Vagina (tissue), 2 donors: ENCODE results near the gene NDUFB4.

ENCODE experiments used
- POLR2A ChIP-seq, 2 donors: fragments of 450-650 bp; IDR thresholded peaks; one replicate each; pipeline ENCODE4 v1.6.1; 2017; ENCODE audit warnings: antibody characterized with exemption in 2 of 2, mild to moderate bottlenecking in 2 of 2, moderate library complexity in 2 of 2
- POLR2AphosphoS5 ChIP-seq, 2 donors: sonication (generic); formaldehyde crosslinking; IDR thresholded peaks; one replicate each; pipeline ENCODE4 v1.9.0; 2017; ENCODE audit warnings: antibody characterized with exemption in 2 of 2, mild to moderate bottlenecking in 2 of 2, low read depth in 1 of 2; ENCODE audit not compliant: insufficient read depth in 1 of 2
- TF ChIP-seq, protein P1 (sequence below), 3 experiments: fragments of 450-650 bp in 2 of 3; fragments of 200-600 bp in 1 of 3; sonication (generic) in 1 of 3; IDR thresholded peaks; one replicate each; pipeline ENCODE4 v1.5.1; 2017 to 2019; ENCODE audit warnings: antibody characterized with exemption in 3 of 3, mild to moderate bottlenecking in 2 of 3, moderate library complexity in 2 of 3

- TF ChIP-seq, protein P1, sequence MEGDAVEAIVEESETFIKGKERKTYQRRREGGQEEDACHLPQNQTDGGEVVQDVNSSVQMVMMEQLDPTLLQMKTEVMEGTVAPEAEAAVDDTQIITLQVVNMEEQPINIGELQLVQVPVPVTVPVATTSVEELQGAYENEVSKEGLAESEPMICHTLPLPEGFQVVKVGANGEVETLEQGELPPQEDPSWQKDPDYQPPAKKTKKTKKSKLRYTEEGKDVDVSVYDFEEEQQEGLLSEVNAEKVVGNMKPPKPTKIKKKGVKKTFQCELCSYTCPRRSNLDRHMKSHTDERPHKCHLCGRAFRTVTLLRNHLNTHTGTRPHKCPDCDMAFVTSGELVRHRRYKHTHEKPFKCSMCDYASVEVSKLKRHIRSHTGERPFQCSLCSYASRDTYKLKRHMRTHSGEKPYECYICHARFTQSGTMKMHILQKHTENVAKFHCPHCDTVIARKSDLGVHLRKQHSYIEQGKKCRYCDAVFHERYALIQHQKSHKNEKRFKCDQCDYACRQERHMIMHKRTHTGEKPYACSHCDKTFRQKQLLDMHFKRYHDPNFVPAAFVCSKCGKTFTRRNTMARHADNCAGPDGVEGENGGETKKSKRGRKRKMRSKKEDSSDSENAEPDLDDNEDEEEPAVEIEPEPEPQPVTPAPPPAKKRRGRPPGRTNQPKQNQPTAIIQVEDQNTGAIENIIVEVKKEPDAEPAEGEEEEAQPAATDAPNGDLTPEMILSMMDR (IDR thresholded peaks at IDR 0.05) = no peak
- TF ChIP-seq POLR2A (IDR thresholded peaks at IDR 0.05) (no peak), POLR2AphosphoS5 (IDR thresholded peaks at IDR 0.05; ENCODE audit: insufficient read depth in 1 of 2, low read depth in 1 of 2) (no peak)
Observed at GRCh38 chr3:120604784-120605183, 8.6 kb downstream of the NDUFB4 start.
